Duodenal mucosa (tissue), 2 donors: ENCODE results near the gene NLRC5.
"Not testable (repeated sequence)": the region's sequence is repeated elsewhere in the genome, so short reads cannot be mapped to it uniquely, and the experiment has no call there.

Experiments used
- H3K27ac ChIP-seq: one replicate; pipeline ENCODE4 v1.7.0; 2013; ENCODE audit warnings: low read depth, low read length
- H3K27me3 ChIP-seq, 2 donors: one replicate each; pipeline ENCODE4 v1.7.0; 2013; ENCODE audit warnings: low read length in 2 of 2, control low read depth in 1 of 2; ENCODE audit not compliant: insufficient read depth in 2 of 2, control insufficient read depth in 1 of 2
- H3K36me3 ChIP-seq, 2 donors: one replicate each; pipeline ENCODE4 v1.7.0; 2013; ENCODE audit warnings: low read length in 2 of 2, control low read depth in 1 of 2; ENCODE audit not compliant: insufficient read depth in 2 of 2, control insufficient read depth in 1 of 2
- H3K4me1 ChIP-seq, 2 donors: one replicate each; pipeline ENCODE4 v1.7.0; 2013; ENCODE audit warnings: low read length in 2 of 2, control low read depth in 1 of 2; ENCODE audit not compliant: insufficient read depth in 2 of 2, control insufficient read depth in 1 of 2
- H3K4me3 ChIP-seq, 2 donors: one replicate each; pipeline ENCODE4 v1.7.0; 2013; ENCODE audit warnings: low read length in 2 of 2, low read depth in 1 of 2
- H3K9ac ChIP-seq, 2 donors: one replicate each; pipeline ENCODE4 v1.7.0; 2013; ENCODE audit warnings: low read length in 2 of 2, low read depth in 1 of 2
- H3K9me3 ChIP-seq, 2 donors: one replicate each; pipeline ENCODE4 v1.7.0; 2013; ENCODE audit warnings: low read length in 2 of 2, control low read depth in 1 of 2; ENCODE audit not compliant: control insufficient read depth in 1 of 2

The NLRC5 gene

GRCh38 chr16:57058291-57058861 lies 69.0 kb downstream of the NLRC5 start:
- H3K4me3 ChIP-seq, result no peak overlapping the region
- H3K9ac ChIP-seq, result no peak overlapping the region
- H3K27ac ChIP-seq, result no peak overlapping the region
- H3K9me3 ChIP-seq, result no peaks in the 10 kb centered on the region
- H3K36me3 ChIP-seq, result peaks cover 36 to 43% of the 10 kb centered on the region in 2 donors
- no peaks in the 10 kb centered on the region for H3K4me1 ChIP-seq
- H3K27me3 ChIP-seq, result no peaks in the 10 kb centered on the region

GRCh38 chr16:57060323-57061083 lies 71.1 kb downstream of the NLRC5 start:
- no peaks in the 10 kb centered on the region for H3K4me1 ChIP-seq
- H3K4me3 ChIP-seq, result no peak overlapping the region
- H3K9me3 ChIP-seq, result no peaks in the 10 kb centered on the region
- H3K36me3 ChIP-seq, result peaks cover 23 to 29% of the 10 kb centered on the region in 2 donors
- no peak overlapping the region for H3K27ac ChIP-seq
- no peaks in the 10 kb centered on the region for H3K27me3 ChIP-seq
- H3K9ac ChIP-seq, result no peak overlapping the region

- Histone ChIP-seq H3K4me1 (no peaks in the 10 kb centered on the region), H3K27me3 (no peaks in the 10 kb centered on the region), H3K27ac (no peak overlapping the region), H3K9me3 (no peaks in the 10 kb centered on the region), H3K9ac (no peak overlapping the region), H3K4me3 (no peak overlapping the region), H3K36me3 (peaks cover 17 to 24% of the 10 kb centered on the region in 2 donors)
Observed at GRCh38 chr16:57061084-57061905, 71.9 kb downstream of the NLRC5 start.

- H3K4me1 ChIP-seq, result no peaks in the 10 kb centered on the region
- no peaks in the 10 kb centered on the region for H3K9me3 ChIP-seq
- H3K9ac ChIP-seq, result no peak overlapping the region
- H3K36me3 ChIP-seq, result peaks cover 21 to 22% of the 10 kb centered on the region in 2 donors
- H3K27me3 ChIP-seq, result no peaks in the 10 kb centered on the region
- H3K4me3 ChIP-seq, result no peak overlapping the region
- no peak overlapping the region for H3K27ac ChIP-seq
Observed at GRCh38 chr16:57062329-57062728, 73.0 kb downstream of the NLRC5 start.

- peaks cover 14 to 16% of the 10 kb centered on the region in 2 donors for H3K36me3 ChIP-seq
- H3K27me3 ChIP-seq, H3K27ac ChIP-seq, H3K4me1 ChIP-seq, H3K9me3 ChIP-seq, H3K9ac ChIP-seq, H3K4me3 ChIP-seq: not testable (repeated sequence)
Observed at GRCh38 chr16:57063189-57063588, 73.8 kb downstream of the NLRC5 start.

GRCh38 chr16:57064995-57065394 lies 75.6 kb downstream of the NLRC5 start:
- H3K4me3 ChIP-seq, result no peak overlapping the region
- H3K9ac ChIP-seq, result no peak overlapping the region
- no peaks in the 10 kb centered on the region for H3K9me3 ChIP-seq
- H3K27me3 ChIP-seq, result no peaks in the 10 kb centered on the region
- H3K4me1 ChIP-seq, result no peaks in the 10 kb centered on the region
- H3K36me3 ChIP-seq, result peaks cover 10 to 15% of the 10 kb centered on the region in 2 donors
- no peak overlapping the region for H3K27ac ChIP-seq

- no peak overlapping the region for H3K4me3 ChIP-seq
- H3K4me1 ChIP-seq, result no peaks in the 10 kb centered on the region
- peaks cover 4 to 10% of the 10 kb centered on the region in 2 donors for H3K36me3 ChIP-seq
- no peak overlapping the region for H3K27ac ChIP-seq
- no peak overlapping the region for H3K9ac ChIP-seq
- H3K27me3 ChIP-seq, result no peaks in the 10 kb centered on the region
- H3K9me3 ChIP-seq, result no peaks in the 10 kb centered on the region
Observed at GRCh38 chr16:57066625-57067024, 77.3 kb downstream of the NLRC5 start.

- Histone ChIP-seq H3K9ac (no peak overlapping the region), H3K27ac (no peak overlapping the region), H3K36me3 (peaks cover 4 to 10% of the 10 kb centered on the region in 2 donors), H3K9me3 (no peaks in the 10 kb centered on the region), H3K4me3 (no peak overlapping the region), H3K4me1 (no peaks in the 10 kb centered on the region), H3K27me3 (no peaks in the 10 kb centered on the region)
Observed at GRCh38 chr16:57067347-57067746, 78.0 kb downstream of the NLRC5 start.

GRCh38 chr16:57069053-57069452 lies 79.7 kb downstream of the NLRC5 start:
- peaks cover 7 to 13% of the 10 kb centered on the region in 2 donors for H3K36me3 ChIP-seq
- H3K9me3 ChIP-seq, result no peaks in the 10 kb centered on the region
- H3K4me1 ChIP-seq, result no peaks in the 10 kb centered on the region
- no peak overlapping the region for H3K27ac ChIP-seq
- no peak overlapping the region for H3K9ac ChIP-seq
- H3K4me3 ChIP-seq, result no peak overlapping the region
- H3K27me3 ChIP-seq, result no peaks in the 10 kb centered on the region
